Esophagus squamous epithelium (tissue), 4 donors: ENCODE results near the gene NOTUM.

ENCODE experiments used
- POLR2A ChIP-seq, 4 donors: fragments of 450-650 bp; IDR thresholded peaks; one replicate each; pipeline ENCODE4 v1.6.1; 2017; ENCODE audit warnings: antibody characterized with exemption in 4 of 4, mild to moderate bottlenecking in 4 of 4, moderate library complexity in 3 of 4
- TF ChIP-seq, protein P1 (sequence below), 6 experiments: fragments of 450-650 bp in 4 of 6; fragments of 200-600 bp in 2 of 6; sonication (generic) in 2 of 6; IDR thresholded peaks; one replicate each; pipeline ENCODE4 v1.5.1; 2016 to 2019; ENCODE audit warnings: antibody characterized with exemption in 6 of 6, mild to moderate bottlenecking in 4 of 6, moderate library complexity in 4 of 6

DNA sequence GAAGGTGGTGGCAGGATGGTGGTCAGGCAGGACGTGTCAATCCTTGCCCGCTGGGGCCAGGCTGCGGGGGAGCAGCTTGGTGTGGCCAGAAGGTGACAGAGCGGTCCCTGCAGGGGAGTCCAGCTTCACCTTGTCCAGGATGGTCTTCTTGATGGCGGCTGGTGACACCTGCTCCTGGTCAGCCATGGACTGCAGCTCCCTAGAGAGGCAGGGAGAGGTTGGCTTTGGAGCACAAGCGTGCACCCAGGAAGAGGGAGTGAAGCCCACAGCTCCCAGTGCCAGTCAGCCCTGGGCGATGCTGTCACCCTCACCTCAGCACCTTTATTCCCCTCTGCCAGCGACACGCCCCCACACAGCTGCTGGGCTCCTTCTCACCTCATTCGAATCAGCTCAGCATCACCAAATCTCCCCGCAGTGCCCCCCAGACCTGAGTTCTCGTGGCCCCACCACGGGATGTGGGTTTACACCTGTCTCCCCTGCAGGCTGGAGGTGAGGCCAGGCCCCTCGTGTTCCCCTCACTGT lies 27.7 kb downstream of the NOTUM start:
- TF ChIP-seq, protein P1, sequence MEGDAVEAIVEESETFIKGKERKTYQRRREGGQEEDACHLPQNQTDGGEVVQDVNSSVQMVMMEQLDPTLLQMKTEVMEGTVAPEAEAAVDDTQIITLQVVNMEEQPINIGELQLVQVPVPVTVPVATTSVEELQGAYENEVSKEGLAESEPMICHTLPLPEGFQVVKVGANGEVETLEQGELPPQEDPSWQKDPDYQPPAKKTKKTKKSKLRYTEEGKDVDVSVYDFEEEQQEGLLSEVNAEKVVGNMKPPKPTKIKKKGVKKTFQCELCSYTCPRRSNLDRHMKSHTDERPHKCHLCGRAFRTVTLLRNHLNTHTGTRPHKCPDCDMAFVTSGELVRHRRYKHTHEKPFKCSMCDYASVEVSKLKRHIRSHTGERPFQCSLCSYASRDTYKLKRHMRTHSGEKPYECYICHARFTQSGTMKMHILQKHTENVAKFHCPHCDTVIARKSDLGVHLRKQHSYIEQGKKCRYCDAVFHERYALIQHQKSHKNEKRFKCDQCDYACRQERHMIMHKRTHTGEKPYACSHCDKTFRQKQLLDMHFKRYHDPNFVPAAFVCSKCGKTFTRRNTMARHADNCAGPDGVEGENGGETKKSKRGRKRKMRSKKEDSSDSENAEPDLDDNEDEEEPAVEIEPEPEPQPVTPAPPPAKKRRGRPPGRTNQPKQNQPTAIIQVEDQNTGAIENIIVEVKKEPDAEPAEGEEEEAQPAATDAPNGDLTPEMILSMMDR (IDR thresholded peaks at IDR 0.05) = no peak
- no peak for TF ChIP-seq POLR2A (IDR thresholded peaks at IDR 0.05)
